DOHH2 (cell line): ENCODE results near the gene VGLL4.

ENCODE experiments used
- H3F3A ChIP-seq: fragments of 200-600 bp; sonication (generic), shearing (Covaris generic); 2 replicates; pipeline ENCODE4 v1.6.0; 2016; ENCODE audit warnings: antibody characterized with exemption, mild to moderate bottlenecking; ENCODE audit not compliant: control insufficient read depth, insufficient read depth
- H3K27ac ChIP-seq: fragments of 200-600 bp; sonication (generic); 2 replicates; pipeline ENCODE4 v1.5.1; 2014; ENCODE audit warnings: low read depth, mild to moderate bottlenecking, low read length, moderate library complexity
- H3K27me3 ChIP-seq: fragments of 200-600 bp; sonication (generic); 2 replicates; pipeline ENCODE4 v1.6.1; 2014; ENCODE audit warnings: mild to moderate bottlenecking, low read length, mixed read lengths; ENCODE audit not compliant: control insufficient read depth
- H3K36me3 ChIP-seq: fragments of 200-600 bp; sonication (generic); 2 replicates; pipeline ENCODE4 v1.6.1; 2014; ENCODE audit warnings: mild to moderate bottlenecking, low read length, moderate library complexity, mixed read lengths; ENCODE audit not compliant: control insufficient read depth
- H3K4me1 ChIP-seq: fragments of 200-600 bp; sonication (generic); 2 replicates; pipeline ENCODE4 v1.6.1; 2014; ENCODE audit warnings: mild to moderate bottlenecking, low read length, mixed read lengths; ENCODE audit not compliant: control insufficient read depth
- H3K4me2 ChIP-seq: fragments of 200-600 bp; sonication (generic); 2 replicates; pipeline ENCODE4 v1.6.0; 2014; ENCODE audit warnings: mild to moderate bottlenecking, low read length, moderate library complexity
- H3K4me3 ChIP-seq: fragments of 200-600 bp; sonication (generic); 2 replicates; pipeline ENCODE4 v1.5.1; 2014; ENCODE audit warnings: mild to moderate bottlenecking, low read length, mixed read lengths
- H3K79me2 ChIP-seq: fragments of 200-600 bp; sonication (generic); 2 replicates; pipeline ENCODE4 v1.6.1; 2014; ENCODE audit warnings: mild to moderate bottlenecking, low read length, mixed read lengths; ENCODE audit not compliant: control insufficient read depth
- H3K9me2 ChIP-seq: fragments of 200-600 bp; sonication (generic); replicated peaks from 2 replicates; pipeline ENCODE4 v1.6.1; 2014; ENCODE audit warnings: mild to moderate bottlenecking, low read length, mixed read lengths; ENCODE audit not compliant: control insufficient read depth
- H3K9me3 ChIP-seq: fragments of 200-600 bp; sonication (generic); 2 replicates; pipeline ENCODE4 v1.6.1; 2014; ENCODE audit warnings: antibody characterized with exemption, low read length, mixed read lengths; ENCODE audit not compliant: control insufficient read depth, insufficient read depth
- H4K20me1 ChIP-seq: fragments of 200-600 bp; sonication (generic); 2 replicates; pipeline ENCODE4 v1.6.0; 2014; ENCODE audit warnings: low read depth, mild to moderate bottlenecking, antibody characterized with exemption, low read length, moderate library complexity; ENCODE audit not compliant: control insufficient read depth, insufficient read depth
- EZH2phosphoT487 ChIP-seq: fragments of 200-600 bp; sonication (generic); IDR thresholded peaks from 2 replicates; pipeline ENCODE4 v1.6.1; 2017; ENCODE audit warnings: borderline replicate concordance, mild to moderate bottlenecking, antibody characterized with exemption, low read length, moderate library complexity, mixed read lengths
- TF ChIP-seq, protein P1 (sequence below): fragments of 200-600 bp; sonication (generic); IDR thresholded peaks from one replicate; pipeline ENCODE4 v1.5.1; 2014; ENCODE audit warnings: antibody characterized with exemption, mild to moderate bottlenecking, low read depth, low read length; ENCODE audit not compliant: poor library complexity, severe bottlenecking

The VGLL4 gene

DNA sequence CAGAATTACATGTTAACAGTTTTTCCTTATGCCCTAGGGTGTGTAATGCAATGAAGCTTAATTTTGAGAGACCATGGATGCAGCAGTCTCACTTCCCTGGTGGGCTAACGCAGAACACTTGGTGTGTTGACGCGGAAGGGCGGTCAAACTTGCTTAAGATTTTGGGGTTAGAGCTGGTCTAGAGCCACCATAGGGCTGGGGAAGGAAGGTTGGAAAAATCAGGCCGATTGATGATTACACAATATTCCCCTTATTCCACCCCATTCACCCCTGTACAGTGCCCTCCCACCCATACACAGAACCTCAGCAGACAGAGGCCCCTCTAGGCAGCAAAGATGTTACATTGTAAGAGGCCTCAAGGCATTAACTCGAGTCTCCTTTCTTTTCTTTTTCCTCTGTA lies 24.3 kb downstream of the VGLL4 start:
- no peak overlapping the region for H3K4me2 ChIP-seq
- peaks cover 37% of the 10 kb centered on the region for H3K4me1 ChIP-seq
- H3K27ac ChIP-seq = no peak overlapping the region
- H3K4me3 ChIP-seq = no peak overlapping the region
- TF ChIP-seq, protein P1, sequence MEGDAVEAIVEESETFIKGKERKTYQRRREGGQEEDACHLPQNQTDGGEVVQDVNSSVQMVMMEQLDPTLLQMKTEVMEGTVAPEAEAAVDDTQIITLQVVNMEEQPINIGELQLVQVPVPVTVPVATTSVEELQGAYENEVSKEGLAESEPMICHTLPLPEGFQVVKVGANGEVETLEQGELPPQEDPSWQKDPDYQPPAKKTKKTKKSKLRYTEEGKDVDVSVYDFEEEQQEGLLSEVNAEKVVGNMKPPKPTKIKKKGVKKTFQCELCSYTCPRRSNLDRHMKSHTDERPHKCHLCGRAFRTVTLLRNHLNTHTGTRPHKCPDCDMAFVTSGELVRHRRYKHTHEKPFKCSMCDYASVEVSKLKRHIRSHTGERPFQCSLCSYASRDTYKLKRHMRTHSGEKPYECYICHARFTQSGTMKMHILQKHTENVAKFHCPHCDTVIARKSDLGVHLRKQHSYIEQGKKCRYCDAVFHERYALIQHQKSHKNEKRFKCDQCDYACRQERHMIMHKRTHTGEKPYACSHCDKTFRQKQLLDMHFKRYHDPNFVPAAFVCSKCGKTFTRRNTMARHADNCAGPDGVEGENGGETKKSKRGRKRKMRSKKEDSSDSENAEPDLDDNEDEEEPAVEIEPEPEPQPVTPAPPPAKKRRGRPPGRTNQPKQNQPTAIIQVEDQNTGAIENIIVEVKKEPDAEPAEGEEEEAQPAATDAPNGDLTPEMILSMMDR = no peak
- TF ChIP-seq EZH2phosphoT487 = no peak
- H3K27me3 ChIP-seq = no peaks in the 10 kb centered on the region
- H3F3A ChIP-seq = no peaks in the 10 kb centered on the region
- H3K9me2 ChIP-seq = no peaks in the 10 kb centered on the region
- no peaks in the 10 kb centered on the region for H3K9me3 ChIP-seq
- peaks cover 33% of the 10 kb centered on the region for H3K36me3 ChIP-seq
- H4K20me1 ChIP-seq = peaks cover 73% of the 10 kb centered on the region
- peaks cover 100% of the 10 kb centered on the region for H3K79me2 ChIP-seq

GRCh38 chr3:11618904-11619303 lies 24.8 kb downstream of the VGLL4 start:
- Histone ChIP-seq H3F3A (no peaks in the 10 kb centered on the region), H3K4me2 (no peak overlapping the region), H3K36me3 (peaks cover 37% of the 10 kb centered on the region), H3K4me3 (no peak overlapping the region), H3K79me2 (peaks cover 100% of the 10 kb centered on the region), H4K20me1 (peaks cover 70% of the 10 kb centered on the region), H3K4me1 (peaks cover 31% of the 10 kb centered on the region), H3K9me2 (no peaks in the 10 kb centered on the region), H3K27ac (no peak overlapping the region), H3K27me3 (no peaks in the 10 kb centered on the region), H3K9me3 (no peaks in the 10 kb centered on the region)
- no peak for TF ChIP-seq EZH2phosphoT487
- TF ChIP-seq, protein P1 = no peak

DNA sequence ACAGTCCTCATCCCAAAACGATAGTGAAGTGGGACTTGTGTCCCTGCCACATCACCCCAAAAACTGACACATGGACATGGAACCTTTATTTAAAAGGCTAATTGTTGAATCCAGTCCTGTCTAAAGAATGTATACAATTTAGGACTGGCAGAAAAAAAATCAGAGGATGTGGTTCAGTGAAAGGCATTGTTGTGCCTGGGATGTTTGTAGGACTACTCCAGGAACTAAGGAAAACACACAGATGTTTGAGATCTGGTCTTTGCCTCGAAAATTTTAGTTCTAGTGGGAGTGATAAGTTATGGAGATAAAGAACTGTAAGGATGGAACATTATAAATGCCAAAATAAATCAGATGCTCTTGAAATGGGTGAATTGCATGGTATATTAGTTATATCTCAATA lies 27.2 kb downstream of the VGLL4 start:
- no peak overlapping the region for H3K27ac ChIP-seq
- H3K9me3 ChIP-seq = no peaks in the 10 kb centered on the region
- H4K20me1 ChIP-seq = peaks cover 55% of the 10 kb centered on the region
- H3K79me2 ChIP-seq = peaks cover 100% of the 10 kb centered on the region
- no peaks in the 10 kb centered on the region for H3K9me2 ChIP-seq
- H3K4me3 ChIP-seq = no peak overlapping the region
- H3K4me2 ChIP-seq = no peak overlapping the region
- no peaks in the 10 kb centered on the region for H3K27me3 ChIP-seq
- TF ChIP-seq, protein P1 = no peak
- TF ChIP-seq EZH2phosphoT487 = no peak
- peaks cover 21% of the 10 kb centered on the region for H3K4me1 ChIP-seq
- peaks cover 47% of the 10 kb centered on the region for H3K36me3 ChIP-seq
- H3F3A ChIP-seq = no peaks in the 10 kb centered on the region
